ENCODE data around the gene PDLIM7. TPM values are rescaled to one million over a fixed set of nuclear protein-coding genes. Genes with fewer than 3 reads are reported as not detected.

PDLIM7 gene
- total and polyA plus RNA-seq, 11 donors = 36.3 to 124 (median 52.5) TPM

DNA sequence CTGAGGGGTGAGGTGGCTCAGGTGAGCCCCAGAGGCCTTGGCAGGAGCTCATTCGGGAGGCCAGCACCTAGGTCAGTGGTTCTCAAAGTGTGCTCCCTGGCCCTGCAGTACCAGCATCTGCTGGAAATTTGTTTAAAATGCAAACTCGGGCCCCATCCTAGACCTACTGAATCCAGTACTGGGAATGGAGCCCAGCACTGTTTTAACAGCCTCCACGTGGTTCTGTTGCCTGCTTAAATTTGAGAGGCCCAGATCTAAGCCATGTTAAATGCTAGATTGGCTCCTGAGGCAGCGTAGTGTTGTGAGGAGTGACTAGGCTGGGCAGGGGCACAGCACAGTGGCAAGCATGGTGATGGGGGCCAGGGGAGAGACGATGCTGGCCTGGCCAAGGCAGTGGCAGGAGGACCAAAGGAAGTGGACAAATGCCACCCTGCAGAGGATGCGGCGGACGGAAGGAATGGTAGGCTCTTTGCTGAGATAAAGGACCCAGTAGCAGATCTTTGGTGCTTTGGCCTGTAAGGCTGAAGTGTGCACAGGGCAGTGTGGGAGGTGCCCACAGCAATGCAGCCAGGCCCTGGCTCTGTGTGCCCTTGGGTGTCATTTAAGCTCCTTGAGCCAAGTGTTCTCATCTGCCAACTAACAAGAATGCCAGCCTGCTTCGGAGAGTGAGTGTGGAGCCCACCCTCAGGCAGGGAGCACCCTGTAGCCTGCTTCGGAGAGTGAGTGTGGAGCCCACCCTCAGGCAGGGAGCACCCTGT, 46.6 kb downstream of the PDLIM7 start:
- ATAC-seq = no peak
- intact Hi-C loops (cut with DNase I) = loop anchor here in 5 of 10 donors (5.0 to 10.0 kb wide), 3 partner anchors 44 to 136 kb away; partner anchors contain the start of genes MXD3 (in 5 of the 5), F12 (in 1 of the 5) and PFN3 (in 1 of the 5)
- H3K4me1 ChIP-seq = peaks cover 2 to 63% (median 34%) of the 10 kb centered on the region in 12 donors
- no peaks in the 10 kb centered on the region for H3K9me3 ChIP-seq
- 72 to 79% (median 75%) methylated on average over 9 to 10 of the region's 10 CpGs for WGBS, 4 donors
- H3K27ac ChIP-seq = no peak overlapping the region
- H3K36me3 ChIP-seq = no peaks in the 10 kb centered on the region
- no peak for TF ChIP-seq POLR2A (IDR thresholded peaks at IDR 0.05)
- TF ChIP-seq, protein P1, sequence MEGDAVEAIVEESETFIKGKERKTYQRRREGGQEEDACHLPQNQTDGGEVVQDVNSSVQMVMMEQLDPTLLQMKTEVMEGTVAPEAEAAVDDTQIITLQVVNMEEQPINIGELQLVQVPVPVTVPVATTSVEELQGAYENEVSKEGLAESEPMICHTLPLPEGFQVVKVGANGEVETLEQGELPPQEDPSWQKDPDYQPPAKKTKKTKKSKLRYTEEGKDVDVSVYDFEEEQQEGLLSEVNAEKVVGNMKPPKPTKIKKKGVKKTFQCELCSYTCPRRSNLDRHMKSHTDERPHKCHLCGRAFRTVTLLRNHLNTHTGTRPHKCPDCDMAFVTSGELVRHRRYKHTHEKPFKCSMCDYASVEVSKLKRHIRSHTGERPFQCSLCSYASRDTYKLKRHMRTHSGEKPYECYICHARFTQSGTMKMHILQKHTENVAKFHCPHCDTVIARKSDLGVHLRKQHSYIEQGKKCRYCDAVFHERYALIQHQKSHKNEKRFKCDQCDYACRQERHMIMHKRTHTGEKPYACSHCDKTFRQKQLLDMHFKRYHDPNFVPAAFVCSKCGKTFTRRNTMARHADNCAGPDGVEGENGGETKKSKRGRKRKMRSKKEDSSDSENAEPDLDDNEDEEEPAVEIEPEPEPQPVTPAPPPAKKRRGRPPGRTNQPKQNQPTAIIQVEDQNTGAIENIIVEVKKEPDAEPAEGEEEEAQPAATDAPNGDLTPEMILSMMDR (IDR thresholded peaks at IDR 0.05) = no peak
- no peak overlapping the region for H3K4me3 ChIP-seq
- H3K27me3 ChIP-seq = peaks cover 0 to 26% (median 3%) of the 10 kb centered on the region in 9 donors
- DNase-seq = peak in 1 of 5 donors; percentile 57

DNA sequence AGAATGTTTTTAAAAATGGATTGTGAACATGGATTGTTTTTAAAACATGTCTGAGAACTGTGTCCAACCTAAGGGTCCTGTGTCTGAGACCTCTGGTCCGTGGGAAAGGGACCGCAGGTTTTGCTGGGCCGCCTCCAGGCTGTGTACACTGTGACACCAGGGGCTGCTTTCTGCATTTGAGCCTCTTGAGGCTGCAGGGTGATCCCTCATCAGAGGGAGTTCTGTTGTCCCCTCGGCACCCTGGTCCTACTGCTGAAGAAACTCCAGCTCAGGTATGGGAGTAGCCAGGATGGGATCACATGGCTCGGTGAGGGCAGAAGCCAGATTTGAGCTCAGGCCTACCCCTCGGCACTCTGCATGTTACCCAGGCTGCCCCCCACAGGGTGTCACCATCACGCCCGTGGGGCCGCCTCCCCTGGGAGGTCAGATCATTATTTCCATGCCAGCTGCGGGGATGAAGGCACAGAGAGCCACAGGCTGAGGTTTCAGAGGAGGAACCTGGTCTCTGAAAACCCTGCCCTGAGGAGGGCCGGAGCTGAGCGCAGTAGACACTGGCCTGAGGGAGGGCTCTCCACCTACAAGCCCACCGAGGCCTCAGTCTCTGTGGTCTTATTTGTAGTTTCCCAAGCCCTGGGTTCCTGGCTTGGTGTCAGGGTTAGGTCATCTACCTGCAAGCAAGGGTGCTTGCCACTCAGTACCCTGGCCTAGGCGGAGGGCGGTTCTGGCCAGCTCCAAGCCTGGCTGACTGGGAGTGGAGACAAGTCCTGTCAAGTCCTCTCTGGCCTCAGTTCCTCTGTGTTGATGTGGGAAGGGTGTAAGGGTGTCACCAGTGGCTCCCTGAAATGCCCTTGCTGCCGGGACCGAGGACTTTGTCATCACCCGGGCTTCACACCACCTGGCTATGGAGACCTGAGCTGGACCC, 48.0 kb downstream of the PDLIM7 start:
- 90 to 93% (median 92%) methylated on average over 10 to 18 of the region's 18 CpGs for WGBS, 4 donors
- no peaks in the 10 kb centered on the region for H3K9me3 ChIP-seq
- no peak overlapping the region for H3K4me3 ChIP-seq
- no peak overlapping the region for H3K27ac ChIP-seq
- ATAC-seq (no peak), DNase-seq (no peak)
- H3K27me3 ChIP-seq = peaks cover 0 to 26% (median 3%) of the 10 kb centered on the region in 9 donors
- H3K36me3 ChIP-seq = no peaks in the 10 kb centered on the region
- peaks cover 2 to 51% (median 27%) of the 10 kb centered on the region in 12 donors for H3K4me1 ChIP-seq
- TF ChIP-seq POLR2A (IDR thresholded peaks at IDR 0.05) = no peak
- TF ChIP-seq, protein P1 (IDR thresholded peaks at IDR 0.05) = no peak
- intact Hi-C loops (cut with DNase I) = loop anchor here in 5 of 10 donors (5.0 to 10.0 kb wide), 3 partner anchors 42 to 135 kb away; partner anchors contain the start of genes MXD3 (in 5 of the 5), F12 (in 1 of the 5) and PFN3 (in 1 of the 5)

DNA sequence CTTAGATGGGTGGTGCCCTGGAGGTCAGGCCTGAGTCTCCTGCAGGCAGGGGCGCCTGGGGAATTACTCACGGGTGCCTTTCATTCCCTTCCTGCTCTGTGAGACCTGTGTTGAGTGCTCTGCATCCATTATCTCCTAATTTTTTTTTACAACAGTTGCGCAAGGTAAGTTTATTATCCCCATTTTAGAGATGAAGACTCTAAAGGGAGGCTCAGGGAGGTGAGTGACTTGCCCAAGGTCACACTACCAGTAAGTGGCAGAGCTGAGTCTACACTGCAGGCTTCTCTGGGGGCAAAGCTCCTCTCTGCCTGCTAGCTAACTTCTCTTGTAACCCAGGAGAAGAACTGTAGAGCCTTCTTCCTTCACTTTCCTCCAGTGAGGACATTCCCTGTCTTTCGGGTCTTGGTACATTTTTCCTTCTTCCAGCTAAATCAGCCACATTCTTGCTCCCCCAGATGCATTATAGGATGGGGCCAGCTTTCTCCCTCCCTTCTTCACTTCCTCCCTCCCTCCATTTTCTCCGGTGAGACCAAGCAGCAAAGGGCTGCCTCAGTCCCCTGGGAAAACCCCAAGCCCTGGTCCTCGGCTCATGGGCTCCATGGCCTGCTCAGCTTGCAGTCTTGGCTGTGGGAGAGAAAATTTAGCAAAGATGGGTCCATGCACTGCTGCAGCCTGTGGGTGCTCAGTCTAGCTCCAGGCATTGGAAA, 49.0 kb downstream of the PDLIM7 start:
- no peak overlapping the region for H3K4me3 ChIP-seq
- H3K27me3 ChIP-seq = peaks cover 0 to 25% (median 3%) of the 10 kb centered on the region in 9 donors
- DNase-seq (no peak), ATAC-seq (no peak)
- 67 to 80% (median 76%) methylated on average over 6 of the region's 6 CpGs for WGBS, 4 donors
- H3K36me3 ChIP-seq = no peaks in the 10 kb centered on the region
- H3K9me3 ChIP-seq = no peaks in the 10 kb centered on the region
- H3K4me1 ChIP-seq = peaks cover 2 to 41% (median 21%) of the 10 kb centered on the region in 12 donors
- H3K27ac ChIP-seq = peak overlapping the region in 2 of 12 donors; percentile 4 to 30
- no peak for TF ChIP-seq POLR2A (IDR thresholded peaks at IDR 0.05)
- TF ChIP-seq, protein P1 (IDR thresholded peaks at IDR 0.05) = no peak
- intact Hi-C loops (cut with DNase I) = no loop called here

Data from heart left ventricle (tissue), 16 donors.